Measurements from ENCODE around the gene ZBTB17. TPM values are rescaled to one million over a fixed set of nuclear protein-coding genes. Genes with fewer than 3 reads are reported as not detected.

The ZBTB17 gene
- total RNA-seq, 1 donor from 2014 or later, result 24.7 TPM

DNA sequence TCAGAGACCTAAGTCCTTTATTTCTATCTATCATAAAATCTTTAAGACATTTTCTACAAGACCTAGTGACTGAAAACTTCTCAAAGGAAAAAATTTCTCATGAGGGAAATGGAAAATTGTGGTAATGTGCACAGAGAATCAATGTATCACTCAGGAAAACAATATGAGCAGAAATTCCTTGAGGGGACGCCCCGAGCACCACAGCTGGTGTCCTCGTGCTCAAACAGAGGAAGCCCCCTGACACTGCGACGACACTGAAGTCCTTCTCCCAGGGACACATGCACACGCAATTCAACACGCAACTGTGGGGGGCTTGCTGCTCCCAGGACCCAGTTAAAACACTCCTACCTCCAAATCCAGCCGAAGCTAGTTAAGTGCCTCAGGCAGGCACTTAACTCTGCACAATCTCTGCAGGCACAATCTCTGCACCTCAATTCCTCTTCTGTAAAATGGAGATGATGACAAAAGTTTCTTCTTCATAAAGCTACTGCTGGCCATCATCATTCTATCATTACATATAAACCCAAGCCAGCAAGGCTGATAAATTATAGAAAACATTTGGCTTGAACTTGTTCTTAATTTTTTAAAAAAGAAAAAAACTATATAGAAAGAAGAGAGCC lies 16.0 kb downstream of the ZBTB17 start:
- Histone ChIP-seq H3K4me3 (no peak overlapping the region), H3K9me3 (replicated peaks) (no peaks in the 10 kb centered on the region), H3K4me1 (peaks cover 68% of the 10 kb centered on the region), H3K27me3 (ENCODE audit: low read depth) (no peaks in the 10 kb centered on the region), H3K27ac (replicated peaks) (no peak overlapping the region), H3K36me3 (peaks cover 5% of the 10 kb centered on the region)
- no peak for DNase-seq
- intact Hi-C loops (cut with micrococcal nuclease), result no loop called here
- TF ChIP-seq, protein P1, sequence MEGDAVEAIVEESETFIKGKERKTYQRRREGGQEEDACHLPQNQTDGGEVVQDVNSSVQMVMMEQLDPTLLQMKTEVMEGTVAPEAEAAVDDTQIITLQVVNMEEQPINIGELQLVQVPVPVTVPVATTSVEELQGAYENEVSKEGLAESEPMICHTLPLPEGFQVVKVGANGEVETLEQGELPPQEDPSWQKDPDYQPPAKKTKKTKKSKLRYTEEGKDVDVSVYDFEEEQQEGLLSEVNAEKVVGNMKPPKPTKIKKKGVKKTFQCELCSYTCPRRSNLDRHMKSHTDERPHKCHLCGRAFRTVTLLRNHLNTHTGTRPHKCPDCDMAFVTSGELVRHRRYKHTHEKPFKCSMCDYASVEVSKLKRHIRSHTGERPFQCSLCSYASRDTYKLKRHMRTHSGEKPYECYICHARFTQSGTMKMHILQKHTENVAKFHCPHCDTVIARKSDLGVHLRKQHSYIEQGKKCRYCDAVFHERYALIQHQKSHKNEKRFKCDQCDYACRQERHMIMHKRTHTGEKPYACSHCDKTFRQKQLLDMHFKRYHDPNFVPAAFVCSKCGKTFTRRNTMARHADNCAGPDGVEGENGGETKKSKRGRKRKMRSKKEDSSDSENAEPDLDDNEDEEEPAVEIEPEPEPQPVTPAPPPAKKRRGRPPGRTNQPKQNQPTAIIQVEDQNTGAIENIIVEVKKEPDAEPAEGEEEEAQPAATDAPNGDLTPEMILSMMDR (IDR thresholded peaks at IDR 0.05; ENCODE audit: borderline replicate concordance), result no peak

GRCh38 chr1:15959424-15959823 lies 16.5 kb downstream of the ZBTB17 start:
- H3K4me1 ChIP-seq, result peaks cover 67% of the 10 kb centered on the region

DNA sequence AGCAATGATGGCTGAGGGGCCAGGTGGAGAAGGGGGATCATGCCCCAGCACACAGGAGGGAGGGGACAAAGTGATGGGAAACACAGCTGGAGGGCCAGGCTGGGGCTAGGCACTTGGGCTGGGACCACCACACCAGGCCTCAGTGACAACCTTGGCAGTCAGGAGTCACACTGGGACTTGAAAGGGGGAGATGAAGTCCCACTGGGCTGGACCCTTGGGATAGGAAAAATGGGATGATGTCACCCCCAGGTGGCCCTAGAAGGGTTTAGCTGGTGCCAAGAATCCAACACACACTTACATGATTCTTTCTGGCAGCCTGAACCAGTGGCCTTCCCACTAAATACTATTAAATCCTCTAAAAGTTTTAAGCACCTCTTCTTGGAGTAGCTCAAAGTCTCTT lies 17.1 kb downstream of the ZBTB17 start:
- Histone ChIP-seq H3K36me3 (peaks cover 5% of the 10 kb centered on the region), H3K4me1 (peaks cover 67% of the 10 kb centered on the region), H3K27me3 (ENCODE audit: low read depth) (no peaks in the 10 kb centered on the region), H3K4me3 (no peak overlapping the region), H3K27ac (replicated peaks) (peak overlapping the region; percentile 2), H3K9me3 (replicated peaks) (no peaks in the 10 kb centered on the region)
- no peak for DNase-seq
- intact Hi-C loops (cut with micrococcal nuclease), result no loop called here
- TF ChIP-seq, protein P1 (IDR thresholded peaks at IDR 0.05; ENCODE audit: borderline replicate concordance), result no peak

More at GRCh38 chr1:15959424-15959823, 16.5 kb downstream of the ZBTB17 start:
- intact Hi-C loops (cut with micrococcal nuclease), result no loop called here
- Histone ChIP-seq H3K27me3 (ENCODE audit: low read depth) (no peaks in the 10 kb centered on the region), H3K9me3 (replicated peaks) (no peaks in the 10 kb centered on the region), H3K4me3 (no peak overlapping the region), H3K36me3 (peaks cover 5% of the 10 kb centered on the region), H3K27ac (replicated peaks) (no peak overlapping the region)
- TF ChIP-seq, protein P1 (IDR thresholded peaks at IDR 0.05; ENCODE audit: borderline replicate concordance), result no peak
- DNase-seq, result no peak

GRCh38 chr1:15958111-15958510 lies 17.8 kb downstream of the ZBTB17 start:
- no peak overlapping the region for H3K27ac ChIP-seq (replicated peaks)
- no peaks in the 10 kb centered on the region for H3K27me3 ChIP-seq (ENCODE audit: low read depth)
- no peak for DNase-seq
- TF ChIP-seq, protein P1 (IDR thresholded peaks at IDR 0.05; ENCODE audit: borderline replicate concordance), result no peak
- H3K4me3 ChIP-seq, result no peak overlapping the region
- no peaks in the 10 kb centered on the region for H3K9me3 ChIP-seq (replicated peaks)
- intact Hi-C loops (cut with micrococcal nuclease), result no loop called here
- H3K36me3 ChIP-seq, result peaks cover 5% of the 10 kb centered on the region
- peaks cover 67% of the 10 kb centered on the region for H3K4me1 ChIP-seq

GRCh38 chr1:15957221-15958095 lies 18.4 kb downstream of the ZBTB17 start:
- peaks cover 70% of the 10 kb centered on the region for H3K4me1 ChIP-seq
- intact Hi-C loops (cut with micrococcal nuclease), result no loop called here

More at GRCh38 chr1:15957221-15958095, 18.4 kb downstream of the ZBTB17 start:
- TF ChIP-seq, protein P1 (IDR thresholded peaks at IDR 0.05; ENCODE audit: borderline replicate concordance), result peak; percentile 20
- no peak overlapping the region for H3K27ac ChIP-seq (replicated peaks)
- H3K27me3 ChIP-seq (ENCODE audit: low read depth), result no peaks in the 10 kb centered on the region
- no peaks in the 10 kb centered on the region for H3K9me3 ChIP-seq (replicated peaks)
- no peak for DNase-seq
- H3K4me3 ChIP-seq, result no peak overlapping the region
- peaks cover 5% of the 10 kb centered on the region for H3K36me3 ChIP-seq
